GM23338 (cell line): ENCODE measurements around the gene MAPK14. TPM values are rescaled to one million over a fixed set of nuclear protein-coding genes. Genes with fewer than 3 reads are reported as not detected.

Source experiments
- ATAC-seq: fragments of 200-7000 bp; cut with Tn5 transposase; 3 replicates; pipeline ENCODE4 v1.9.1; 2020
- DNase-seq: peaks from one replicate; pipeline ENCODE4 v3.0.0-alpha.2; 2015; ENCODE audit warnings: low spot score
- H2AFZ ChIP-seq: fragments of 200-600 bp; sonication (generic); 2 replicates; pipeline ENCODE4 v1.8.0; 2016; ENCODE audit warnings: antibody characterized with exemption, mild to moderate bottlenecking, moderate library complexity
- H3F3A ChIP-seq: fragments of 200-600 bp; sonication (generic); replicated peaks from 2 replicates; pipeline ENCODE4 v1.8.0; 2017; ENCODE audit warnings: antibody characterized with exemption, mixed run types, low read depth
- H3K27ac ChIP-seq: fragments of 200-600 bp; sonication (generic); 2 replicates; pipeline ENCODE4 v1.6.1; 2016; ENCODE audit warnings: low read depth
- H3K27me3 ChIP-seq: fragments of 200-600 bp; sonication (generic); 2 replicates; pipeline ENCODE4 v1.8.0; 2016; ENCODE audit warnings: mild to moderate bottlenecking, mixed run types, moderate library complexity; ENCODE audit not compliant: insufficient read depth
- H3K36me3 ChIP-seq: fragments of 200-600 bp; sonication (generic); 2 replicates; pipeline ENCODE4 v1.8.0; 2016; ENCODE audit warnings: mild to moderate bottlenecking; ENCODE audit not compliant: insufficient read depth
- H3K4me1 ChIP-seq: fragments of 200-600 bp; sonication (generic); 2 replicates; pipeline ENCODE4 v1.8.0; 2016; ENCODE audit warnings: mild to moderate bottlenecking, moderate library complexity; ENCODE audit not compliant: insufficient read depth
- H3K4me2 ChIP-seq: fragments of 200-600 bp; sonication (generic); 2 replicates; pipeline ENCODE4 v1.7.1; 2017; ENCODE audit warnings: mixed run types
- H3K4me3 ChIP-seq: fragments of 200-600 bp; sonication (generic); 2 replicates; pipeline ENCODE4 v1.6.1; 2016; ENCODE audit warnings: mixed run types
- H3K79me2 ChIP-seq: fragments of 200-600 bp; sonication (generic); replicated peaks from 2 replicates; pipeline ENCODE4 v1.8.0; 2017; ENCODE audit warnings: mild to moderate bottlenecking; ENCODE audit not compliant: insufficient read depth
- H3K9me2 ChIP-seq: fragments of 200-600 bp; sonication (generic); 2 replicates; pipeline ENCODE4 v1.8.0; 2017; ENCODE audit not compliant: insufficient read depth
- H4K20me1 ChIP-seq: fragments of 200-600 bp; sonication (generic); replicated peaks from 2 replicates; pipeline ENCODE4 v1.8.0; 2017; ENCODE audit warnings: mild to moderate bottlenecking; ENCODE audit not compliant: insufficient read depth
- H3K27ac Mint-ChIP-seq: 2 replicates; pipeline ENCODE4 v1.8.0; 2020; ENCODE audit warnings: inconsistent platforms, mild to moderate bottlenecking, moderate library complexity, mixed read lengths
- H3K27me3 Mint-ChIP-seq: 3 replicates; pipeline ENCODE4 v1.8.0; 2022; ENCODE audit warnings: low read depth, mild to moderate bottlenecking, moderate library complexity, mixed read lengths, inconsistent platforms; ENCODE audit not compliant: insufficient read depth, poor library complexity
- H3K36me3 Mint-ChIP-seq: 3 replicates; pipeline ENCODE4 v1.8.0; 2021; ENCODE audit warnings: low read depth, mild to moderate bottlenecking, inconsistent platforms, moderate library complexity, mixed read lengths
- H3K4me1 Mint-ChIP-seq: 3 replicates; pipeline ENCODE4 v1.8.0; 2020; ENCODE audit warnings: mild to moderate bottlenecking, inconsistent platforms, mixed read lengths
- H3K4me3 Mint-ChIP-seq: 3 replicates; pipeline ENCODE4 v1.8.0; 2021; ENCODE audit warnings: moderate library complexity, mild to moderate bottlenecking, inconsistent platforms, mixed read lengths
- H3K9me3 Mint-ChIP-seq: 3 replicates; pipeline ENCODE4 v1.8.0; 2020; ENCODE audit warnings: moderate library complexity, mild to moderate bottlenecking, inconsistent platforms, mixed read lengths
- CREB1 ChIP-seq: fragments of 250-450 bp; sonication (Bioruptor Pico); IDR thresholded peaks from 2 replicates; pipeline ENCODE4 v1.5.0; 2020; ENCODE audit warnings: low read depth, mild to moderate bottlenecking, moderate library complexity
- CTCF ChIP-seq, 2 experiments: fragments of 200-600 bp in 1 of 2; sonication (generic) in 1 of 2; conservative IDR thresholded peaks; 2 replicates each; pipeline versions ENCODE4 v1.5.1 to v1.6.1; 2016 to 2017; ENCODE audit warnings: antibody characterized with exemption in 2 of 2, low read depth in 2 of 2, mild to moderate bottlenecking in 2 of 2, moderate library complexity in 1 of 2
- EZH2 ChIP-seq: fragments of 200-600 bp; sonication (generic); IDR thresholded peaks from one replicate; pipeline ENCODE4 v1.8.0; 2017; ENCODE audit warnings: antibody characterized with exemption, mild to moderate bottlenecking, low read depth; ENCODE audit not compliant: unreplicated experiment
- EZH2phosphoT487 ChIP-seq: fragments of 200-600 bp; sonication (generic); IDR thresholded peaks from one replicate; pipeline ENCODE4 v1.8.1; 2018; ENCODE audit warnings: antibody characterized with exemption; ENCODE audit not compliant: unreplicated experiment
- REST ChIP-seq: IDR thresholded peaks from one replicate; pipeline ENCODE4 v1.6.1; 2018; ENCODE audit warnings: antibody characterized with exemption; ENCODE audit not compliant: unreplicated experiment
- STAT1 ChIP-seq: IDR thresholded peaks from one replicate; pipeline ENCODE4 v1.6.1; 2016; ENCODE audit warnings: antibody characterized with exemption; ENCODE audit not compliant: unreplicated experiment
- ZNF331 ChIP-seq: fragments of 250-450 bp; sonication (Bioruptor Pico); IDR thresholded peaks from 2 replicates; pipeline ENCODE4 v1.5.0; 2020; ENCODE audit warnings: low read depth, mild to moderate bottlenecking, moderate library complexity
- ZNF462 ChIP-seq: fragments of 250-450 bp; sonication (Bioruptor Pico); IDR thresholded peaks from 2 replicates; pipeline ENCODE4 v1.5.0; 2020; ENCODE audit warnings: mild to moderate bottlenecking, moderate library complexity
- polyA plus RNA-seq: library from polyadenylated mRNA; unstranded; fragments of >200 nt; fragmentation: Nextera tagmentation; extraction: Ambion mirVana; gene quantifications from 2 replicates; pipeline ENCODE4 v1.2.1, GENCODE V29; 2016
- total RNA-seq: library from RNA; depleted of rRNA; stranded (reverse); fragments of >200 nt; shearing (Covaris generic); gene quantifications from 2 replicates; pipeline ENCODE4 v1.2.3, GENCODE V29; 2014

The MAPK14 gene
- total and polyA plus RNA-seq, 2 experiments from 2014 or later, result 8.8 to 44.5 TPM

GRCh38 chr6:36126553-36127458, 99.2 kb downstream of the MAPK14 start (continued):
- TF ChIP-seq REST (no peak), STAT1 (no peak), CTCF (conservative IDR thresholded peaks at IDR 0.05; ENCODE audit: low read depth in 2 of 2) (no peak), CREB1 (CRISPR knock-in tag) (no peak), ZNF331 (CRISPR knock-in tag) (no peak)

GRCh38 chr6:36127462-36128016, 99.9 kb downstream of the MAPK14 start:
- no peak overlapping the region for H3K4me3 Mint-ChIP-seq
- H3K4me1 ChIP-seq, result peaks cover 17% of the 10 kb centered on the region
- H3K79me2 ChIP-seq, result no peaks in the 10 kb centered on the region
- no peaks in the 10 kb centered on the region for H3K36me3 ChIP-seq
- H3K4me1 Mint-ChIP-seq, result peaks cover 24% of the 10 kb centered on the region
- no peak for DNase-seq
- no peak overlapping the region for H3K27ac Mint-ChIP-seq
- H3K4me2 ChIP-seq, result no peak overlapping the region
- ATAC-seq, result no peak
- no peaks in the 10 kb centered on the region for H3F3A ChIP-seq
- H3K9me2 ChIP-seq, result no peaks in the 10 kb centered on the region
- no peak overlapping the region for H3K27ac ChIP-seq
- no peak overlapping the region for H3K4me3 ChIP-seq
- H3K9me3 Mint-ChIP-seq, result peaks cover 2% of the 10 kb centered on the region; the same call in 1 of the 3 replicates
- no peaks in the 10 kb centered on the region for H4K20me1 ChIP-seq
- peaks cover 10% of the 10 kb centered on the region for H3K27me3 Mint-ChIP-seq
- no peaks in the 10 kb centered on the region for H3K36me3 Mint-ChIP-seq
- H2AFZ ChIP-seq, result no peak overlapping the region
- H3K27me3 ChIP-seq, result peaks cover 14% of the 10 kb centered on the region; the same call in 1 of the 2 replicates
- no peak for TF ChIP-seq EZH2phosphoT487
- no peak for TF ChIP-seq CTCF (conservative IDR thresholded peaks at IDR 0.05; ENCODE audit: low read depth in 2 of 2)
- TF ChIP-seq EZH2, result no peak
- TF ChIP-seq ZNF462 (CRISPR knock-in tag), result no peak
- TF ChIP-seq ZNF331 (CRISPR knock-in tag), result no peak
